ENCODE data around the gene MYCL.
A peak's percentile ranks its signal among the peaks of the same experiment; 100 is the strongest.

The MYCL gene

GRCh38 chr1:39901714-39902459 lies at the start of gene MYCL:
TSS of gene MYCL (minus strand) at chr1:39901917. CDS start at chr1:39901434, 483 bp downstream.
- DNase-seq, result peak; percentile 76

- no peak for DNase-seq
Measured at GRCh38 chr1:39949891-39950290, 48.2 kb upstream of the MYCL start.

- no peak for DNase-seq
Measured at GRCh38 chr1:39947260-39947659, 45.5 kb upstream of the MYCL start.

- no peak for DNase-seq
Measured at GRCh38 chr1:39946216-39946615, 44.5 kb upstream of the MYCL start.

- DNase-seq, result no peak
Measured at GRCh38 chr1:39944410-39945112, 42.8 kb upstream of the MYCL start.

GRCh38 chr1:39943471-39944290 lies 42.0 kb upstream of the MYCL start:
- no peak for DNase-seq

GRCh38 chr1:39940980-39941871 lies 39.5 kb upstream of the MYCL start:
- DNase-seq, result no peak

GRCh38 chr1:39940253-39940652 lies 38.5 kb upstream of the MYCL start:
- DNase-seq, result no peak

- DNase-seq, result no peak
Measured at GRCh38 chr1:39938856-39939255, 37.1 kb upstream of the MYCL start.

GRCh38 chr1:39936724-39937491 lies 35.2 kb upstream of the MYCL start:
- DNase-seq, result no peak

GRCh38 chr1:39933956-39934941 lies 32.5 kb upstream of the MYCL start:
- DNase-seq, result no peak

- no peak for DNase-seq
Measured at GRCh38 chr1:39928809-39929587, 27.3 kb upstream of the MYCL start.

- no peak for DNase-seq
Measured at GRCh38 chr1:39927538-39927937, 25.8 kb upstream of the MYCL start.

- DNase-seq, result no peak
Measured at GRCh38 chr1:39926820-39927219, 25.1 kb upstream of the MYCL start.

- DNase-seq, result no peak
Measured at GRCh38 chr1:39926343-39926793, 24.7 kb upstream of the MYCL start.

- DNase-seq, result no peak
Measured at GRCh38 chr1:39925721-39926342, 24.1 kb upstream of the MYCL start.

GRCh38 chr1:39922251-39922688 lies 20.6 kb upstream of the MYCL start:
- DNase-seq, result no peak

GRCh38 chr1:39919545-39919944 lies 17.8 kb upstream of the MYCL start:
- DNase-seq, result peak; percentile 36

GRCh38 chr1:39917825-39918224 lies 16.1 kb upstream of the MYCL start:
- no peak for DNase-seq
